A549 (cell line): ENCODE data around the gene ABCB6. TPM values are rescaled to one million over a fixed set of nuclear protein-coding genes. Genes with fewer than 3 reads are reported as not detected.

ENCODE experiments used
- ATAC-seq, 2 experiments: fragments of 200-7000 bp in 1 of 2; fragments of >200 bp in 1 of 2; cut with Nextera tagmentation in 1 of 2; cut with Tn5 transposase in 1 of 2; 3 replicates each; pipeline versions ENCODE4 v1.8.0 to v1.9.1; 2018 to 2020; ENCODE audit warnings: mild to moderate bottlenecking in 1 of 2, moderate library complexity in 1 of 2
- CTCF ChIA-PET: fragments of 300-600 bp; sonication (Branson Sonifier 250); formaldehyde crosslinking; extraction: SDS; loops from one replicate; lab custom pipeline; 2021; ENCODE audit warnings: antibody characterized with exemption, inconsistent platforms; lab: Yijun Ruan, JAX
- POLR2A ChIA-PET: fragments of 350-600 bp; formaldehyde crosslinking; extraction: SDS; loops from one replicate; lab custom pipeline; 2021; ENCODE audit warnings: antibody characterized with exemption, inconsistent platforms; lab: Yijun Ruan, JAX
- DNase-seq, 2 experiments: peaks; one replicate each; pipeline versions ENCODE4 v3.0.0 to v3.0.0-alpha.2; 2011 to 2016; ENCODE audit warnings: low read depth in 1 of 2, low spot score in 1 of 2
- FAIRE-seq: peaks from 2 replicates; lab custom pipeline; 2011; peaks lifted over from hg19 to GRCh38; lab: Jason Lieb, UNC
- H3K27ac ChIP-seq, 2 experiments: fragments of >200 bp; sonication (Bioruptor Twin); formaldehyde crosslinking; 3 replicates each; pipeline ENCODE4 v1.5.1; 2016 to 2017
- H3K4me1 ChIP-seq: fragments of >200 bp; sonication (Bioruptor Twin); formaldehyde crosslinking; 3 replicates; pipeline ENCODE4 v1.6.1; 2016
- H3K4me2 ChIP-seq: fragments of >200 bp; sonication (Bioruptor Twin); formaldehyde crosslinking; 3 replicates; pipeline ENCODE4 v1.6.1; 2016
- H3K4me3 ChIP-seq: fragments of >200 bp; sonication (Bioruptor Twin); formaldehyde crosslinking; 3 replicates; pipeline ENCODE4 v1.5.1; 2016
- H3K9me3 ChIP-seq: fragments of >200 bp; sonication (Bioruptor Twin); formaldehyde crosslinking; 3 replicates; pipeline ENCODE4 v1.6.1; 2016
- BHLHE40 ChIP-seq: IDR thresholded peaks from 2 replicates; pipeline ENCODE4 v1.6.1; 2012; ENCODE audit warnings: low read depth, low read length, inconsistent platforms
- CHD4 ChIP-seq: fragments of 200-600 bp; sonication (generic); IDR thresholded peaks from 2 replicates; pipeline ENCODE4 v1.6.1; 2016; ENCODE audit warnings: antibody characterized with exemption, mild to moderate bottlenecking, borderline replicate concordance
- EHMT2 ChIP-seq: fragments of 200-600 bp; sonication (generic); IDR thresholded peaks from 2 replicates; pipeline ENCODE4 v1.6.1; 2016; ENCODE audit warnings: antibody characterized with exemption, low read depth, mild to moderate bottlenecking, moderate library complexity
- EP300 ChIP-seq, 2 experiments: fragments of >200 bp; sonication (Bioruptor Twin); formaldehyde crosslinking; IDR thresholded peaks; 2 replicates in 1 of 2; 3 replicates in 1 of 2; pipeline ENCODE4 v1.6.1; 2016 to 2017
- FOSL2 ChIP-seq, 2 experiments: fragments of 450-650 bp in 1 of 2; fragments of >200 bp in 1 of 2; sonication (Bioruptor Twin) in 1 of 2; formaldehyde crosslinking; IDR thresholded peaks; 2 replicates each; pipeline versions ENCODE4 v1.5.0 to v1.6.1; 2016 to 2020; ENCODE audit warnings: mild to moderate bottlenecking in 1 of 2, moderate library complexity in 1 of 2
- FOXS1 ChIP-seq: fragments of 250-450 bp; sonication (Bioruptor Pico); IDR thresholded peaks from 2 replicates; pipeline ENCODE4 v1.5.0; 2020; ENCODE audit warnings: mild to moderate bottlenecking, moderate library complexity
- HMGXB4 ChIP-seq: fragments of 250-450 bp; sonication (Bioruptor Pico); IDR thresholded peaks from 2 replicates; pipeline ENCODE4 v1.5.0; 2021; ENCODE audit warnings: mild to moderate bottlenecking, moderate library complexity, borderline replicate concordance
- KDM5A ChIP-seq: fragments of 200-600 bp; sonication (generic); IDR thresholded peaks from 2 replicates; pipeline ENCODE4 v1.6.1; 2016; ENCODE audit warnings: antibody characterized with exemption, mild to moderate bottlenecking
- NFE2L2 ChIP-seq: fragments of 150-350 bp; conservative IDR thresholded peaks from 2 replicates; pipeline ENCODE4 v1.6.1; 2014; ENCODE audit warnings: low read length
- RAD21 ChIP-seq, 2 experiments: fragments of >200 bp in 1 of 2; sonication (Bioruptor Twin) in 1 of 2; formaldehyde crosslinking in 1 of 2; IDR thresholded peaks in 1 of 2; conservative IDR thresholded peaks in 1 of 2; 2 replicates in 1 of 2; 3 replicates in 1 of 2; pipeline ENCODE4 v1.6.1; 2012 to 2018; ENCODE audit warnings: inconsistent platforms in 1 of 2
- RFX5 ChIP-seq: fragments of 450-650 bp; IDR thresholded peaks from 2 replicates; pipeline ENCODE4 v1.7.1; 2014; ENCODE audit warnings: antibody characterized with exemption, mild to moderate bottlenecking, moderate library complexity
- RNF2 ChIP-seq: fragments of 200-600 bp; sonication (generic); IDR thresholded peaks from 2 replicates; pipeline ENCODE4 v1.6.1; 2016; ENCODE audit warnings: low read depth, mild to moderate bottlenecking, antibody characterized with exemption, moderate library complexity, borderline replicate concordance
- TFCP2L1 ChIP-seq: fragments of 250-450 bp; sonication (Bioruptor Pico); IDR thresholded peaks from 2 replicates; pipeline ENCODE4 v1.5.0; 2021; ENCODE audit warnings: mild to moderate bottlenecking
- TP53 ChIP-seq: fragments of 250-450 bp; sonication (Bioruptor Pico); IDR thresholded peaks from 2 replicates; pipeline ENCODE4 v1.5.0; 2021; ENCODE audit warnings: mild to moderate bottlenecking, moderate library complexity
- ZNF302 ChIP-seq: fragments of 250-450 bp; sonication (Bioruptor Pico); IDR thresholded peaks from 2 replicates; pipeline ENCODE4 v1.9.0; 2021; ENCODE audit warnings: inconsistent platforms, mild to moderate bottlenecking, moderate library complexity
- WGBS: methylation state at CpG from one replicate; pipeline ENCODE4 v1.1.6; 2017; ENCODE audit errors: missing lambda C conversion rate; 5-methylcytosine and 5-hydroxymethylcytosine counted together
- polyA plus RNA-seq, 4 experiments: library from polyadenylated mRNA; depleted of rRNA in 3 of 4; stranded (reverse); fragments of >200 nt; fragmentation: RNase III in 1 of 4; extraction: RNeasy Plus Mini Kit Qiagen cat#74134 plus additional on column Dnase treatment in 1 of 4; gene quantifications; 2 replicates in 3 of 4; 3 replicates in 1 of 4; pipeline ENCODE4 v1.2.3, GENCODE V29; 2011 to 2017
- TF ChIP-seq, protein P1 (sequence below): fragments of >200 bp; sonication (Bioruptor Twin); formaldehyde crosslinking; IDR thresholded peaks from 3 replicates; pipeline ENCODE4 v1.5.1; 2016
- TF ChIP-seq, protein P2 (sequence below): fragments of >200 bp; sonication (Bioruptor Twin); formaldehyde crosslinking; IDR thresholded peaks from 3 replicates; pipeline ENCODE4 v1.6.1; 2016
- TF ChIP-seq, protein P3 (sequence below): fragments of 200-600 bp; sonication (generic); IDR thresholded peaks from 2 replicates; pipeline ENCODE4 v1.6.1; 2016; ENCODE audit warnings: antibody characterized with exemption, mild to moderate bottlenecking, moderate library complexity

The ABCB6 gene
- polyA plus RNA-seq, 2 of the 4 experiments (the other 2 are of a cell fraction), result 51.3 to 62.5 TPM

GRCh38 chr2:219205981-219206327 lies 12.8 kb downstream of the ABCB6 start:
- WGBS, result 15% methylated on average over 7 of the region's 7 CpGs
- DNase-seq, result no peak
- peaks cover 16% of the 10 kb centered on the region for H3K4me1 ChIP-seq
- peak overlapping the region; percentile 85 for H3K4me2 ChIP-seq
- FAIRE-seq, result no peak
- peaks cover 3% of the 10 kb centered on the region; the same call in 1 of the 3 replicates for H3K9me3 ChIP-seq
- peak overlapping the region; percentile 95 to 98 for H3K27ac ChIP-seq
- POLR2A ChIA-PET, result interaction anchor here (0.7 to 3.9 kb wide), 9 partner anchors 10 to 148 kb away, joined by 3 to 25 read pairs (median 6); partner anchors contain the start of genes ABCB6, CNPPD1, DNAJB2 and GLB1L
- H3K4me3 ChIP-seq, result peak overlapping the region; percentile 53
- CTCF ChIA-PET, result interaction anchor here (0.6 to 3.2 kb wide), 14 partner anchors 9 to 330 kb away, joined by 3 to 20 read pairs (median 4); partner anchors contain the start of gene NHEJ1
- no peak for ATAC-seq
- TF ChIP-seq RAD21 (conservative IDR thresholded peaks at IDR 0.05 in 1 of 2, IDR thresholded peaks at IDR 0.05 in 1 of 2), result no peak
- no peak for TF ChIP-seq BHLHE40
- no peak for TF ChIP-seq RNF2
- TF ChIP-seq, protein P1, sequence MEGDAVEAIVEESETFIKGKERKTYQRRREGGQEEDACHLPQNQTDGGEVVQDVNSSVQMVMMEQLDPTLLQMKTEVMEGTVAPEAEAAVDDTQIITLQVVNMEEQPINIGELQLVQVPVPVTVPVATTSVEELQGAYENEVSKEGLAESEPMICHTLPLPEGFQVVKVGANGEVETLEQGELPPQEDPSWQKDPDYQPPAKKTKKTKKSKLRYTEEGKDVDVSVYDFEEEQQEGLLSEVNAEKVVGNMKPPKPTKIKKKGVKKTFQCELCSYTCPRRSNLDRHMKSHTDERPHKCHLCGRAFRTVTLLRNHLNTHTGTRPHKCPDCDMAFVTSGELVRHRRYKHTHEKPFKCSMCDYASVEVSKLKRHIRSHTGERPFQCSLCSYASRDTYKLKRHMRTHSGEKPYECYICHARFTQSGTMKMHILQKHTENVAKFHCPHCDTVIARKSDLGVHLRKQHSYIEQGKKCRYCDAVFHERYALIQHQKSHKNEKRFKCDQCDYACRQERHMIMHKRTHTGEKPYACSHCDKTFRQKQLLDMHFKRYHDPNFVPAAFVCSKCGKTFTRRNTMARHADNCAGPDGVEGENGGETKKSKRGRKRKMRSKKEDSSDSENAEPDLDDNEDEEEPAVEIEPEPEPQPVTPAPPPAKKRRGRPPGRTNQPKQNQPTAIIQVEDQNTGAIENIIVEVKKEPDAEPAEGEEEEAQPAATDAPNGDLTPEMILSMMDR, result no peak
- no peak for TF ChIP-seq ZNF302 (CRISPR knock-in tag)
- no peak for TF ChIP-seq KDM5A
- TF ChIP-seq FOSL2 (IDR thresholded peaks at IDR 0.05), result no peak
- TF ChIP-seq FOSL2 (CRISPR knock-in tag; IDR thresholded peaks at IDR 0.05), result no peak
- TF ChIP-seq, protein P2, sequence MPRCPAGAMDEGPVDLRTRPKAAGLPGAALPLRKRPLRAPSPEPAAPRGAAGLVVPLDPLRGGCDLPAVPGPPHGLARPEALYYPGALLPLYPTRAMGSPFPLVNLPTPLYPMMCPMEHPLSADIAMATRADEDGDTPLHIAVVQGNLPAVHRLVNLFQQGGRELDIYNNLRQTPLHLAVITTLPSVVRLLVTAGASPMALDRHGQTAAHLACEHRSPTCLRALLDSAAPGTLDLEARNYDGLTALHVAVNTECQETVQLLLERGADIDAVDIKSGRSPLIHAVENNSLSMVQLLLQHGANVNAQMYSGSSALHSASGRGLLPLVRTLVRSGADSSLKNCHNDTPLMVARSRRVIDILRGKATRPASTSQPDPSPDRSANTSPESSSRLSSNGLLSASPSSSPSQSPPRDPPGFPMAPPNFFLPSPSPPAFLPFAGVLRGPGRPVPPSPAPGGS, result no peak

GRCh38 chr2:219205165-219205538 lies 13.6 kb downstream of the ABCB6 start:
- POLR2A ChIA-PET, result no interaction called here

DNA sequence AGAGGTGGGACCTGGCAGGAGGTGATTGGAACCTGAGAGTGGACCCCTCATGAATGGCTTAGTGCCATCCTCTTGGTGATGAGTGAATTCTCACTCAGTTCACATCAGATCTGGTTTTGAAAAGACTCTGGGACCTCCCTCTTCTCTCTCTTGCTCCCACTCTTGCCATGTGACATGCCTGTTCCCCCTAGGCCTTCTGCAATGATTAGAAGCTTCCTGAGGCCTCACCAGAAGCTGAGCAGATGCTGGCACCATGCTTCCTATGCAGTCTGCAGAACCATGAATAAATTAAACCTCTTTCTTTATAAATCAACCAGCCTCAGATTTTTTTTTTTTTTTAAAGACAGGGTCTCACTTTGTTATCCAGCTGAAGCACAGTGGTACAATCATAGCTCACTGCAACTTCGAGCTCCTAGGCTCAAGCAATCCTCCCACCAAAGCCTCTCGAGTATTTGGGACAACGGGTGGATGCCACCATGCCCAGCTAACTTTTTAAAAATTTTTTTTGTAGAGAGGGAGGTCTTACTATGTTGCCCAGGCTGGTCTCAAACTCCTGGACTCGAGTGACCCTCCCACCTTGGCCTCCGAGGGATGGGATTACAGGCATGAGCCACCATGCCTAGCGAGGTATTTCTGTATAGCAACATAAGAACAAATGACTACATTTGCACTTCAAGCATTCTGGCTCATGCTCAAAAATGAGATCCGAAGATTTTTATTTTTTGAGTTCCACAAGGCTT lies 14.2 kb downstream of the ABCB6 start:
- DNase-seq (no peak), FAIRE-seq (no peak), ATAC-seq (no peak)
- ChIA-PET POLR2A (no interaction called here), CTCF (interaction anchor here (1.7 to 2.4 kb wide), 3 partner anchors 45 to 94 kb away, joined by 6 to 8 read pairs (median 8); no protein-coding TSS in a partner anchor)
- 70% methylated on average over 7 of the region's 7 CpGs for WGBS
- Histone ChIP-seq H3K4me3 (no peak overlapping the region), H3K4me1 (peaks cover 16% of the 10 kb centered on the region), H3K4me2 (no peak overlapping the region), H3K9me3 (peaks cover 3% of the 10 kb centered on the region; the same call in 1 of the 3 replicates), H3K27ac (no peak overlapping the region)
- TF ChIP-seq RFX5 (no peak), TP53 (no peak), HMGXB4 (no peak), KDM5A (no peak), EP300 (IDR thresholded peaks at IDR 0.05) (no peak), FOSL2 (IDR thresholded peaks at IDR 0.05) (no peak), FOSL2 (CRISPR knock-in tag; IDR thresholded peaks at IDR 0.05) (no peak), EHMT2 (no peak), FOXS1 (CRISPR knock-in tag) (no peak)
- TF ChIP-seq, protein P1, result no peak
- TF ChIP-seq, protein P3, sequence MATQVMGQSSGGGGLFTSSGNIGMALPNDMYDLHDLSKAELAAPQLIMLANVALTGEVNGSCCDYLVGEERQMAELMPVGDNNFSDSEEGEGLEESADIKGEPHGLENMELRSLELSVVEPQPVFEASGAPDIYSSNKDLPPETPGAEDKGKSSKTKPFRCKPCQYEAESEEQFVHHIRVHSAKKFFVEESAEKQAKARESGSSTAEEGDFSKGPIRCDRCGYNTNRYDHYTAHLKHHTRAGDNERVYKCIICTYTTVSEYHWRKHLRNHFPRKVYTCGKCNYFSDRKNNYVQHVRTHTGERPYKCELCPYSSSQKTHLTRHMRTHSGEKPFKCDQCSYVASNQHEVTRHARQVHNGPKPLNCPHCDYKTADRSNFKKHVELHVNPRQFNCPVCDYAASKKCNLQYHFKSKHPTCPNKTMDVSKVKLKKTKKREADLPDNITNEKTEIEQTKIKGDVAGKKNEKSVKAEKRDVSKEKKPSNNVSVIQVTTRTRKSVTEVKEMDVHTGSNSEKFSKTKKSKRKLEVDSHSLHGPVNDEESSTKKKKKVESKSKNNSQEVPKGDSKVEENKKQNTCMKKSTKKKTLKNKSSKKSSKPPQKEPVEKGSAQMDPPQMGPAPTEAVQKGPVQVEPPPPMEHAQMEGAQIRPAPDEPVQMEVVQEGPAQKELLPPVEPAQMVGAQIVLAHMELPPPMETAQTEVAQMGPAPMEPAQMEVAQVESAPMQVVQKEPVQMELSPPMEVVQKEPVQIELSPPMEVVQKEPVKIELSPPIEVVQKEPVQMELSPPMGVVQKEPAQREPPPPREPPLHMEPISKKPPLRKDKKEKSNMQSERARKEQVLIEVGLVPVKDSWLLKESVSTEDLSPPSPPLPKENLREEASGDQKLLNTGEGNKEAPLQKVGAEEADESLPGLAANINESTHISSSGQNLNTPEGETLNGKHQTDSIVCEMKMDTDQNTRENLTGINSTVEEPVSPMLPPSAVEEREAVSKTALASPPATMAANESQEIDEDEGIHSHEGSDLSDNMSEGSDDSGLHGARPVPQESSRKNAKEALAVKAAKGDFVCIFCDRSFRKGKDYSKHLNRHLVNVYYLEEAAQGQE, result no peak

More at GRCh38 chr2:219205165-219205538, 13.6 kb downstream of the ABCB6 start:
- no peak for ATAC-seq
- TF ChIP-seq CHD4, result 0 out of 2 replicates have a peak, but pooled peaks have one; percentile 16
- no peak for TF ChIP-seq NFE2L2
- no peak for TF ChIP-seq TFCP2L1 (CRISPR knock-in tag)
- no peak overlapping the region for H3K4me2 ChIP-seq
- 81% methylated on average over 5 of the region's 5 CpGs for WGBS
- CTCF ChIA-PET, result interaction anchor here (2.0 to 3.2 kb wide), 2 partner anchors 34 to 46 kb away, joined by 6 to 20 read pairs; partner anchors contain the start of gene NHEJ1
- no peak for DNase-seq
- H3K9me3 ChIP-seq, result peaks cover 3% of the 10 kb centered on the region; the same call in 1 of the 3 replicates
- no peak overlapping the region for H3K4me3 ChIP-seq
- H3K4me1 ChIP-seq, result peaks cover 16% of the 10 kb centered on the region
- FAIRE-seq, result no peak
- H3K27ac ChIP-seq, result no peak overlapping the region
